ENCODE results near the gene CADPS. TPM values are rescaled to one million over a fixed set of nuclear protein-coding genes. Genes with fewer than 3 reads are reported as not detected.
A peak's percentile ranks its signal among the peaks of the same experiment; 100 is the strongest.

Gene CADPS
- total RNA-seq = 100 to 1,000 TPM in 3 of 8 experiments, 10 to 100 TPM in 4, 1 to 10 TPM in 1; 1.6 to 196 (median 90.7) TPM

- Histone ChIP-seq H3K4me1 (replicated peaks in 1 of 2) (peaks cover 5 to 6% of the 10 kb centered on the region in 2 donors), H3K27ac (peak within 1 kb of the TSS; percentile 94 to 95), H3K4me3 (peak within 1 kb of the TSS; percentile 63 to 92 (median 75))
- WGBS, 10 experiments = 0 to 4% (median 1%) methylated on average over 6 to 17 of the region's 85 CpGs; no CpG with 5 or more reads in 6 of the 10 experiments
- in situ Hi-C loops (cut with MboI; ENCODE audit: low pct_unique_long_range_greater_than_20kb in 2 of 9, low sequenced_read_pairs in 9 of 9, unreplicated experiment in 9 of 9) = no loop called here
- ATAC-seq (replicated peaks in 6 of 8) = peak; percentile 3 to 32 (median 16)
These were observed at the start of gene CADPS for GRCh38 chr3:62874711-62875557. Gene CADPS, minus strand, starts transcription at chr3:62875416. Its CDS starts 387 bp downstream, at chr3:62875029.

- ATAC-seq (replicated peaks in 6 of 8) = no peak
These were observed 47.9 kb upstream of the CADPS start for GRCh38 chr3:62923066-62923465.

GRCh38 chr3:62922326-62922725, 47.1 kb upstream of the CADPS start:
- no peak for ATAC-seq (replicated peaks in 6 of 8)
- H3K4me1 ChIP-seq (replicated peaks in 1 of 2) = peaks cover 0 to 7% of the 10 kb centered on the region in 2 donors
- no peak overlapping the region for H3K27ac ChIP-seq
- in situ Hi-C loops (cut with MboI; ENCODE audit: low pct_unique_long_range_greater_than_20kb in 2 of 9, low sequenced_read_pairs in 9 of 9, unreplicated experiment in 9 of 9) = no loop called here
- WGBS, 10 experiments = 0 to 100% (median 83%) methylated on average over 1 to 2 of the region's 2 CpGs
- no peak overlapping the region for H3K4me3 ChIP-seq

More at GRCh38 chr3:62923066-62923465, 47.9 kb upstream of the CADPS start:
- H3K4me3 ChIP-seq = no peak overlapping the region
- H3K4me1 ChIP-seq (replicated peaks in 1 of 2) = peaks cover 0 to 7% of the 10 kb centered on the region in 2 donors
- 0 to 83% (median 50%) methylated on average over 1 to 2 of the region's 2 CpGs; no CpG with 5 or more reads in 6 of the 10 experiments for WGBS, 10 experiments
- in situ Hi-C loops (cut with MboI; ENCODE audit: low pct_unique_long_range_greater_than_20kb in 2 of 9, low sequenced_read_pairs in 9 of 9, unreplicated experiment in 9 of 9) = no loop called here
- H3K27ac ChIP-seq = no peak overlapping the region

DNA sequence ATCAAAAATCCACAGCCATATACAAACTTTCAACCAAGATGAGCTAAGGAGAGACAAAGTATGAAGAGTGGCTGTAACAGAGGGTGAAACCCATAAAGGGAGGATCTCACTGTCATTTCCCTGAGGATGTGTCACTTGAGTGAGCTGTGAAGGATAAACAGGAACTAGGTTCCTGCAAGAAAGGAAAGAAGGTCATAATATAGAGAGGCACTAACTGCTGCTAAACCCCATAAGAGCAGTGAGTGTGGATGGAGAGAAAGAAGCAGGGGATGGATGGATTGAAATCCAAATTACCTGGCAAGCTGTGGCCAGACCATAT, 45.2 kb upstream of the CADPS start:
- peaks cover 0 to 7% of the 10 kb centered on the region in 2 donors for H3K4me1 ChIP-seq (replicated peaks in 1 of 2)
- peak in 3 of 8 experiments; percentile 79 to 86 (median 85) for ATAC-seq (replicated peaks in 6 of 8)
- H3K4me3 ChIP-seq = no peak overlapping the region
- no peak overlapping the region for H3K27ac ChIP-seq
- in situ Hi-C loops (cut with MboI; ENCODE audit: low pct_unique_long_range_greater_than_20kb in 2 of 9, low sequenced_read_pairs in 9 of 9, unreplicated experiment in 9 of 9) = no loop called here

GRCh38 chr3:62919784-62920465, 44.7 kb upstream of the CADPS start:
- no peak overlapping the region for H3K27ac ChIP-seq
- H3K4me1 ChIP-seq (replicated peaks in 1 of 2) = peaks cover 0 to 7% of the 10 kb centered on the region in 2 donors
- no peak overlapping the region for H3K4me3 ChIP-seq
- 6 to 81% (median 58%) methylated on average over 3 to 7 of the region's 7 CpGs for WGBS, 10 experiments
- in situ Hi-C loops (cut with MboI; ENCODE audit: low pct_unique_long_range_greater_than_20kb in 2 of 9, low sequenced_read_pairs in 9 of 9, unreplicated experiment in 9 of 9) = no loop called here
- ATAC-seq (replicated peaks in 6 of 8) = peak in 7 of 8 experiments; percentile 15 to 98 (median 78)

DNA sequence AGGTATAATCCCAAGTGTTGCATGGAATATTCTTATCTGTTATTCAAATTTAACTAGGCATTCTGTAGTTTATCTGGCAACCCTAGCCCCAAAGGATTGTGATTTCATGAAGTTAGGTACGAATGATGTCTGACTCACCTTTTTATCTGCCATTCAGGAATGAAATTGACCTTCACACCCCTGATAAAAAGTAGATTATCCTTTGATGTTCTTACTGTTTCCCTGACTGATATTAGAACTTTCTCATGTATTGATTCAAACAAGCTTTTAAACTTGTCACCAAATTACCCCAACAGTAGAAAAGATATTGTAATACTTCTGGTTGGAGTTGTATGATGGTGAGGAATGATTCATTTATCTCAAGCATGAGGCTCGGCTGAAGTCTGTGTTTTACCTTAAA, 43.6 kb upstream of the CADPS start:
- ATAC-seq (replicated peaks in 6 of 8) = no peak
- Histone ChIP-seq H3K27ac (no peak overlapping the region), H3K4me3 (no peak overlapping the region), H3K4me1 (replicated peaks in 1 of 2) (peaks cover 0 to 7% of the 10 kb centered on the region in 2 donors)
- in situ Hi-C loops (cut with MboI; ENCODE audit: low pct_unique_long_range_greater_than_20kb in 2 of 9, low sequenced_read_pairs in 9 of 9, unreplicated experiment in 9 of 9) = no loop called here
- WGBS, 10 experiments = 14 to 92% (median 69%) methylated on average over 1 to 2 of the region's 2 CpGs; no CpG with 5 or more reads in 2 of the 10 experiments

- no peak for ATAC-seq (replicated peaks in 6 of 8)
- Histone ChIP-seq H3K4me1 (replicated peaks in 1 of 2) (peaks cover 0 to 7% of the 10 kb centered on the region in 2 donors), H3K27ac (no peak overlapping the region), H3K4me3 (no peak overlapping the region)
- in situ Hi-C loops (cut with MboI; ENCODE audit: low pct_unique_long_range_greater_than_20kb in 2 of 9, low sequenced_read_pairs in 9 of 9, unreplicated experiment in 9 of 9) = no loop called here
- 0 to 100% (median 68%) methylated on average over 1 of the region's 1 CpG for WGBS, 10 experiments
These were observed 42.9 kb upstream of the CADPS start for GRCh38 chr3:62918131-62918530.

- in situ Hi-C loops (cut with MboI; ENCODE audit: low pct_unique_long_range_greater_than_20kb in 2 of 9, low sequenced_read_pairs in 9 of 9, unreplicated experiment in 9 of 9) = no loop called here
- ATAC-seq (replicated peaks in 6 of 8) = no peak
- no peak overlapping the region for H3K27ac ChIP-seq
- no peaks in the 10 kb centered on the region for H3K4me1 ChIP-seq (replicated peaks in 1 of 2)
- H3K4me3 ChIP-seq = no peak overlapping the region
These were observed 36.3 kb upstream of the CADPS start for GRCh38 chr3:62911526-62911925.

GRCh38 chr3:62905331-62905730, 30.1 kb upstream of the CADPS start:
- in situ Hi-C loops (cut with MboI; ENCODE audit: low pct_unique_long_range_greater_than_20kb in 2 of 9, low sequenced_read_pairs in 9 of 9, unreplicated experiment in 9 of 9) = no loop called here
- Histone ChIP-seq H3K4me3 (no peak overlapping the region), H3K27ac (no peak overlapping the region), H3K4me1 (replicated peaks in 1 of 2) (no peaks in the 10 kb centered on the region)
- ATAC-seq (replicated peaks in 6 of 8) = no peak

DNA sequence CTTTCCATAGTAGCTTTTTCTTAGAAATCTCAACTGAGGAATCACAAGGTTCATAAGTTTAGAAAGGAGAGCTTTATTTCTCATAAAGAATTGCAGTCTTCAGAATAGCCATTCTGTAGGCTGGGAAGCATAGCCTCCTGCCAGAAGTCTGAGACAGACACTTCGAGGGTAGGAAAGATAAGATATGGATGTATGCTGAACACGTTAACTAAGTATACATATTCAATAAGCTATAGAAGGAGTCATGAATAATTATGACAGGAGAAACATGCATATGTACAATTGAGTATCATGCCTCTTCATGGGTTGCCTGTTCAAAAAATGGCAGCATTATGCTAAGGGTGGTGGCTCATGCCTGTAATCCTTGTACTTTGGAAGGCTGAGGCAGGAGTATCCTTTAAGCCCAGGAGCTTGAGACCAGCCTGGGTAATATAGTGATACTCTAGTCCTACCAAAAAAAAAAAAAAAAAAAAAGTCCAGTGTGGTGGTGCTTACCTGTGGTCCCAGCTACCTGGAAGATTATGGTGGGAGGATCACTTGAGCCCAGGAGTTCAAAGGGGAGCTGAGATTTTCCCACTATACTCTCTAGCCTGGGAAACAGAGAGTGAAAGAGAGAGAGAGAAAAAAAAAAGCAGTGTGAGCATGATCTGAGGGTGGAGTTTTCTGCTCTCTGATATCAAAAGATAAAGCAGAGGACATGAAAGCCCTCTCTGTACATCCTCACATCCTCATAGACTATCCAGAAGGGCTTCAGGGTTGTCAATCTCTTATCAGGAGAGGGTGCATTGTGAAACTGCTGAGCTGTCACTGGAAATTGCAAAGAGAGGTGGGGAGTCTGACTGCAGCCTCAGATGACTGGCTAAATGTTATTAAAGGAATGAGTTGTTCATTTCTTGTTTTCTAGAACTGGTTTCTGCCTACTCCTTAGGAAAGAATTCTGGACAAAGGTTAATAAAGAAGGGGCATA, 23.6 kb upstream of the CADPS start:
- in situ Hi-C loops (cut with MboI; ENCODE audit: low pct_unique_long_range_greater_than_20kb in 2 of 9, low sequenced_read_pairs in 9 of 9, unreplicated experiment in 9 of 9) = no loop called here
- ATAC-seq (replicated peaks in 6 of 8) = peak in 4 of 8 experiments; percentile 38 to 91 (median 54)
- no peaks in the 10 kb centered on the region for H3K4me1 ChIP-seq (replicated peaks in 1 of 2)
- 0 to 100% (median 75%) methylated on average over 1 to 2 of the region's 2 CpGs; no CpG with 5 or more reads in 2 of the 10 experiments for WGBS, 10 experiments
- no peak overlapping the region for H3K4me3 ChIP-seq
- H3K27ac ChIP-seq = no peak overlapping the region

- Histone ChIP-seq H3K4me1 (replicated peaks in 1 of 2) (no peaks in the 10 kb centered on the region), H3K4me3 (no peak overlapping the region), H3K27ac (no peak overlapping the region)
- peak in 3 of 8 experiments; percentile 22 to 72 (median 68) for ATAC-seq (replicated peaks in 6 of 8)
- 10 to 100% (median 85%) methylated on average over 1 to 3 of the region's 3 CpGs; no CpG with 5 or more reads in 2 of the 10 experiments for WGBS, 10 experiments
- in situ Hi-C loops (cut with MboI; ENCODE audit: low pct_unique_long_range_greater_than_20kb in 2 of 9, low sequenced_read_pairs in 9 of 9, unreplicated experiment in 9 of 9) = no loop called here
These were observed 20.7 kb upstream of the CADPS start for GRCh38 chr3:62895901-62896300.

- in situ Hi-C loops (cut with MboI; ENCODE audit: low pct_unique_long_range_greater_than_20kb in 2 of 9, low sequenced_read_pairs in 9 of 9, unreplicated experiment in 9 of 9) = no loop called here
These were observed 17.7 kb upstream of the CADPS start for GRCh38 chr3:62892951-62893350.

More at GRCh38 chr3:62892951-62893350, 17.7 kb upstream of the CADPS start:
- 50 to 100% (median 68%) methylated on average over 1 to 2 of the region's 2 CpGs; no CpG with 5 or more reads in 1 of the 10 experiments for WGBS, 10 experiments
- no peak overlapping the region for H3K4me3 ChIP-seq
- no peak overlapping the region for H3K27ac ChIP-seq
- ATAC-seq (replicated peaks in 6 of 8) = no peak
- peaks cover 0 to 2% of the 10 kb centered on the region in 2 donors for H3K4me1 ChIP-seq (replicated peaks in 1 of 2)

All from motor neuron (in vitro differentiated cells).